B cell (primary cell): Measurements from ENCODE around the gene CLIC6.

Source experiments
- CTCF ChIP-seq: fragments of 200-600 bp; IDR thresholded peaks from one replicate; pipeline ENCODE4 v1.8.0; 2022; ENCODE audit warnings: antibody characterized with exemption, mild to moderate bottlenecking
- EZH2 ChIP-seq: IDR thresholded peaks from 2 replicates; pipeline ENCODE4 v1.6.1; 2012; ENCODE audit warnings: borderline replicate concordance, low read depth, mild to moderate bottlenecking, moderate library complexity, low read length; ENCODE audit not compliant: insufficient read depth, poor library complexity, severe bottlenecking

GRCh38 chr21:34691390-34692032 is 22.7 kb downstream of the CLIC6 start:
- TF ChIP-seq CTCF (no peak), EZH2 (no peak)
